ENCODE results near the gene UBQLNL.

The UBQLNL gene

DNA sequence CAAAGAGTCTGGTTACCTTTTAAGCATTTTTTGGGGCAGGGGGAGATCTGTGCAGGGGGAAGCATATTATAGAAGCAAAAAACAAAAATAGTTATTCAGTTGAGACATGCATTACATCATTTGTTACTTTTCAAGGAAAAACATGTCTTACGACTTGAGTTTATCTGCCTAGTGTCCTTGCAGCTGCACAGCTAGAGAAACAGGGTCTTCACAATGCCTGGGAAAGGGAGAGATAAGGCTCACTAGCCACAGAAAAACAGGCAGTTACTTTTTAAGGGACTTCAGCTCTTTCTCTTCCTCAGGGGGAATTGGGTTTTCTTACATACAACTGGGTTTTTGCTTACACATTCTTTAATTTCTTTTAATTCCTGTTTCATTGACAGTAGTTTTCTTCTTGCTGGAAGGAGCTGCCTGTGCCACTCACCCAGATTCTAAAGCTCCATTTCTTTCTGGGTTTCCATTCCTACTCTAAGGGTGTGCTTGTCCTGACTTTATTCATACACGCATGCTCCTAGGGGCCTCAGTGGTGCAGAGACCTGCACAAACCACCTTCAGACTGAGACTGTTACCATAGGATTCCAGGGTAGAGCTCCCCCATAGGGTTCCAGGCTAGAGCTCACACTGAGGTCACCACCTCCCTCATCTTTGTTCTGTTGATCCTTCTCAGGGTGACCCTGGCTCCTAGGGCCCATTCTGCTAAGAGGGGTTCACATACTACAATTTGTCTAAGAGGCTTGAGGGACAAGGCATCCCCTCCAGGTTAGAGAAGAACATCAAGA, 14.7 kb upstream of the UBQLNL start:
- DNase-seq (ENCODE audit: low read depth) = no peak
- TF ChIP-seq CTCF (IDR thresholded peaks at IDR 0.05; ENCODE audit: low read depth, low read length, missing control alignments) = no peak
- in situ Hi-C loops (cut with HindIII; ENCODE audit: low sequenced_read_pairs) = no loop called here
- H3K4me3 ChIP-seq (ENCODE audit: low read depth, low read length) = no peak overlapping the region

- no peak for DNase-seq (ENCODE audit: low read depth)
- in situ Hi-C loops (cut with HindIII; ENCODE audit: low sequenced_read_pairs) = no loop called here
- TF ChIP-seq CTCF (IDR thresholded peaks at IDR 0.05; ENCODE audit: low read depth, low read length, missing control alignments) = no peak
- H3K4me3 ChIP-seq (ENCODE audit: low read depth, low read length) = no peak overlapping the region
These were observed 12.0 kb upstream of the UBQLNL start for GRCh38 chr11:5528495-5528894.

- DNase-seq (ENCODE audit: low read depth) = no peak
- H3K4me3 ChIP-seq (ENCODE audit: low read depth, low read length) = no peak overlapping the region
- in situ Hi-C loops (cut with HindIII; ENCODE audit: low sequenced_read_pairs) = no loop called here
- TF ChIP-seq CTCF (IDR thresholded peaks at IDR 0.05; ENCODE audit: low read depth, low read length, missing control alignments) = no peak
These were observed 11.2 kb upstream of the UBQLNL start for GRCh38 chr11:5527716-5528115.

GRCh38 chr11:5524756-5525155, 8.3 kb upstream of the UBQLNL start:
- TF ChIP-seq CTCF (IDR thresholded peaks at IDR 0.05; ENCODE audit: low read depth, low read length, missing control alignments) = no peak
- no peak overlapping the region for H3K4me3 ChIP-seq (ENCODE audit: low read depth, low read length)
- no peak for DNase-seq (ENCODE audit: low read depth)
- in situ Hi-C loops (cut with HindIII; ENCODE audit: low sequenced_read_pairs) = no loop called here

DNA sequence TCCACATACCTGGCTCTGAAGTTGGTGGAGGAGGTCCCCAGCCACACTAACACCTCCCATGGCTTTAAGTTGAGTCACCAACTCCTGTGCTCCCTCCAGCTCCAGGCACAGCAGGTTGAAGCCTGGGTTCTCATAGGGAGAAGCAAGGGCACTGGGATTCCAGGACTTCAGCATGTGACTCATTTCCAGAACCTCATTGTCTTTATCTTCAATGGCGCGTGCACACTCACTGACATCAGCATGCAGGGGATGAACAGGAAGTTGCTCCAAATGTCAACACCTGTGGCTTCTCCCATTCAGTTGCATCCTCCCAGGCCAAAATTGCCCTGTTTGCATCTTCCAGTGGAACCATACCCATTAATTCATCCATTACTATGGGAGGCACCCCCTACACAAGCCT, 5.8 kb upstream of the UBQLNL start:
- no peak for TF ChIP-seq CTCF (IDR thresholded peaks at IDR 0.05; ENCODE audit: low read depth, low read length, missing control alignments)
- DNase-seq (ENCODE audit: low read depth) = no peak
- no peak overlapping the region for H3K4me3 ChIP-seq (ENCODE audit: low read depth, low read length)
- in situ Hi-C loops (cut with HindIII; ENCODE audit: low sequenced_read_pairs) = no loop called here

DNA sequence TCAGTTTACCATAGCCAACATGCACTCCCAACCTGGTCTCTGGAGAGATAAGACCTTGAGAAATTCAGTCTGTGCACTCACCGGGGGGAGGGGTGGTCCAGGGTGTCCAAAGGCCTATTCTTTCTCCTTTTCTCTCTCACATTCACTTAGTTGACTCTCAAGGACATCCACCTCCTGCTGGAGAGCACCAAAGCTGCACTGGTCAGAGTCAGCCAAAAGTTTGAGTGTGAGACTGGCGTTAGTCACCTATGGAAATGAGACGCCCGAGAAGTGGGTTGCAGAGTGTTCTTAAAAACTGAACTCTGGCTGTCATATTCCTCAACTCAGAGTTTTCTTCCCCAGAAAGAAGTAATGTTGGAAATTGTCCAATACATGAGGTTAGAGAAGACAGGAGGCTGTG, 5.0 kb upstream of the UBQLNL start:
- DNase-seq (ENCODE audit: low read depth) = no peak
- H3K4me3 ChIP-seq (ENCODE audit: low read depth, low read length) = no peak overlapping the region
- no peak for TF ChIP-seq CTCF (IDR thresholded peaks at IDR 0.05; ENCODE audit: low read depth, low read length, missing control alignments)
- in situ Hi-C loops (cut with HindIII; ENCODE audit: low sequenced_read_pairs) = no loop called here

Data from astrocyte of the cerebellum (primary cell).